IPS-18a (cell line): ENCODE results near the gene TRIOBP.
"Not testable (repeated sequence)": the region's sequence is repeated elsewhere in the genome, so short reads cannot be mapped to it uniquely, and the experiment has no call there.

Experiments used
- H3K27ac ChIP-seq: one replicate; pipeline ENCODE4 v1.5.1; 2013; ENCODE audit warnings: low read length
- H3K27me3 ChIP-seq: one replicate; pipeline ENCODE4 v1.6.1; 2013; ENCODE audit warnings: mild to moderate bottlenecking, low read length; ENCODE audit not compliant: control insufficient read depth, insufficient read depth
- H3K36me3 ChIP-seq: one replicate; pipeline ENCODE4 v1.6.1; 2013; ENCODE audit warnings: low read depth, low read length; ENCODE audit not compliant: control insufficient read depth
- H3K4me1 ChIP-seq: one replicate; pipeline ENCODE4 v1.6.1; 2013; ENCODE audit warnings: low read depth, low read length; ENCODE audit not compliant: control insufficient read depth
- H3K4me3 ChIP-seq: one replicate; pipeline ENCODE4 v1.5.1; 2013; ENCODE audit warnings: low read length
- H3K9ac ChIP-seq: one replicate; pipeline ENCODE4 v1.6.1; 2013; ENCODE audit warnings: mild to moderate bottlenecking, low read length, moderate library complexity
- H3K9me3 ChIP-seq: one replicate; pipeline ENCODE4 v1.6.1; 2013; ENCODE audit warnings: low read depth, low read length; ENCODE audit not compliant: control insufficient read depth

TRIOBP gene

GRCh38 chr22:37696657-37697537 lies at the start of gene TRIOBP:
TSS of gene TRIOBP (plus strand) at chr22:37697048. CDS start at chr22:37701366, 4,318 bp downstream.
- no peaks in the 10 kb centered on the region for H3K27me3 ChIP-seq
- peaks cover 17% of the 10 kb centered on the region for H3K36me3 ChIP-seq
- no peaks in the 10 kb centered on the region for H3K9me3 ChIP-seq
- H3K9ac ChIP-seq: peak within 1 kb of the TSS; percentile 71
- peak within 1 kb of the TSS; percentile 77 for H3K4me3 ChIP-seq
- peak within 1 kb of the TSS; percentile 26 for H3K27ac ChIP-seq
- no peaks in the 10 kb centered on the region for H3K4me1 ChIP-seq

DNA sequence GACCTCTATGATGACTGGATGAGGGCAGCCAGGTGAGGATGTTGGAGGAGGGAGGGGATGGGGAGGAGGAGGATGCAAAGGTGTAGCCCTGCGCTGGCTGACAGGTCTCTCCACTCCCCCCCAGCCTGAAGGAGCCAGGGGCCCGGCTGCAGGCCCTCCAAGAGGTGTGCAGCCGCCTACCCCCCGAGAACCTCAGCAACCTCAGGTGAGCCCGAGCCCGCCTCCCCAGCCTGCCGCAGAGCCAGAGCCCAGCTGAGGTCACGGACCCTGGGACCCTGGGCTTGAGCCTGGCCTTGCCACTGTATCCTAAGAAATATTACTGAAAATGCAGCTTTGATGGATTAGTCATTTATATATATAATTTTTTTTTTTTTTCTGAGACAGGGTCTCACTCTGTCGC lies 49.5 kb upstream of the TRIOBP start:
- H3K4me3 ChIP-seq: no peak overlapping the region
- no peak overlapping the region for H3K27ac ChIP-seq
- H3K27me3 ChIP-seq: no peaks in the 10 kb centered on the region
- peaks cover 33% of the 10 kb centered on the region for H3K36me3 ChIP-seq
- no peaks in the 10 kb centered on the region for H3K9me3 ChIP-seq
- H3K4me1 ChIP-seq: no peaks in the 10 kb centered on the region
- H3K9ac ChIP-seq: no peak overlapping the region

GRCh38 chr22:37647928-37648327 lies 48.9 kb upstream of the TRIOBP start:
- H3K27me3 ChIP-seq: no peaks in the 10 kb centered on the region
- no peak overlapping the region for H3K27ac ChIP-seq
- H3K9me3 ChIP-seq: no peaks in the 10 kb centered on the region
- H3K4me3 ChIP-seq: no peak overlapping the region
- H3K36me3 ChIP-seq: peaks cover 33% of the 10 kb centered on the region
- no peak overlapping the region for H3K9ac ChIP-seq
- H3K4me1 ChIP-seq: no peaks in the 10 kb centered on the region

GRCh38 chr22:37650463-37651136 lies 46.2 kb upstream of the TRIOBP start:
- Histone ChIP-seq H3K27ac (no peak overlapping the region), H3K36me3 (peaks cover 29% of the 10 kb centered on the region), H3K27me3 (no peaks in the 10 kb centered on the region), H3K9ac (no peak overlapping the region), H3K4me1 (no peaks in the 10 kb centered on the region), H3K9me3 (no peaks in the 10 kb centered on the region), H3K4me3 (no peak overlapping the region)

GRCh38 chr22:37654563-37655251 lies 42.1 kb upstream of the TRIOBP start:
- H3K27ac ChIP-seq: no peak overlapping the region
- no peak overlapping the region for H3K9ac ChIP-seq
- H3K27me3 ChIP-seq: no peaks in the 10 kb centered on the region
- H3K9me3 ChIP-seq: no peaks in the 10 kb centered on the region
- H3K36me3 ChIP-seq: peaks cover 15% of the 10 kb centered on the region
- no peak overlapping the region for H3K4me3 ChIP-seq
- peaks cover 4% of the 10 kb centered on the region for H3K4me1 ChIP-seq

DNA sequence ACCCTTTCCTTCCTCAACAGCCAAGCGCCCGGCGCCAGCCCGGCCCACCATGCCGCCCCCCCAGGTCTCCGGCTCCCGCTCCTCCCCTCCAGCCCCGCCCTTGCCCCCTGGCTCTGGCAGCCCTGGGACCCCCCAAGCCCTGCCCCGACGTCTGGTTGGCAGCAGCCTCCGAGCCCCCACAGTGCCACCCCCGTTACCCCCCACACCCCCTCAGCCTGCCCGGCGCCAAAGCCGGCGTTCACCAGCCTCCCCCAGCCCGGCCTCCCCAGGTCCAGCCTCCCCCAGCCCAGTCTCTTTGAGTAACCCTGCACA lies 41.6 kb upstream of the TRIOBP start:
- Histone ChIP-seq H3K4me3 (no peak overlapping the region), H3K36me3 (peaks cover 10% of the 10 kb centered on the region), H3K4me1 (peaks cover 6% of the 10 kb centered on the region), H3K27me3 (no peaks in the 10 kb centered on the region), H3K9me3 (no peaks in the 10 kb centered on the region), H3K27ac (no peak overlapping the region), H3K9ac (no peak overlapping the region)

DNA sequence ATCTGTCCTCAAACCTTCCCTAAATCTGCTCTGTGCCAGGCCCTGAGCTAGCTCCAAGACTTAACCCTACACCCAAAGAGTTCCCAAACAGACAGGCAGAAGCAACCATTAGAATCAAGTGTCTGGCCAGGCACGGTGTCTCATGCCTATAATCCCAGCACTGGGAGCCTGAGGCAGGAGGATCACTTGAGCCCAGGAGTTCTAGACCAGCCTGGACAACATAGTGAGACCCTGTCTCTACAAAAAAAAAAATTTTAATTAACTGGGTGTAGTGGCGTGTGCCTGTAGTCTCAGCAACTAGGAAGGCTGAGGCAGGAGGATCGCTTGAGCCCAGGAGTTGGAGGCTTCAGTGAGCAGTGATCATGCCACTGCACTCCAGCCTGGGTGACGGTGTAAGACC lies 40.3 kb upstream of the TRIOBP start:
- not testable (repeated sequence) for H3K27me3 ChIP-seq, H3K27ac ChIP-seq, H3K4me3 ChIP-seq, H3K9ac ChIP-seq, H3K4me1 ChIP-seq, H3K9me3 ChIP-seq, H3K36me3 ChIP-seq

GRCh38 chr22:37657590-37658132 lies 39.2 kb upstream of the TRIOBP start:
- Histone ChIP-seq H3K27ac (no peak overlapping the region), H3K9me3 (no peaks in the 10 kb centered on the region), H3K4me1 (peaks cover 6% of the 10 kb centered on the region), H3K27me3 (no peaks in the 10 kb centered on the region), H3K4me3 (peak overlapping the region; percentile 82), H3K36me3 (peaks cover 3% of the 10 kb centered on the region), H3K9ac (peak overlapping the region; percentile 51)

GRCh38 chr22:37658133-37659065 lies 38.4 kb upstream of the TRIOBP start, which contains the start of gene PDXP:
TSS of gene PDXP (plus strand) at chr22:37658723. CDS start at chr22:37658783, 60 bp downstream.
- peaks cover 6% of the 10 kb centered on the region for H3K4me1 ChIP-seq
- H3K4me3 ChIP-seq: peak within 1 kb of the TSS; percentile 83
- peak within 1 kb of the TSS; percentile 51 for H3K9ac ChIP-seq
- no peak within 1 kb of the TSS for H3K27ac ChIP-seq
- no peaks in the 10 kb centered on the region for H3K27me3 ChIP-seq
- H3K9me3 ChIP-seq: no peaks in the 10 kb centered on the region
- no peaks in the 10 kb centered on the region for H3K36me3 ChIP-seq

DNA sequence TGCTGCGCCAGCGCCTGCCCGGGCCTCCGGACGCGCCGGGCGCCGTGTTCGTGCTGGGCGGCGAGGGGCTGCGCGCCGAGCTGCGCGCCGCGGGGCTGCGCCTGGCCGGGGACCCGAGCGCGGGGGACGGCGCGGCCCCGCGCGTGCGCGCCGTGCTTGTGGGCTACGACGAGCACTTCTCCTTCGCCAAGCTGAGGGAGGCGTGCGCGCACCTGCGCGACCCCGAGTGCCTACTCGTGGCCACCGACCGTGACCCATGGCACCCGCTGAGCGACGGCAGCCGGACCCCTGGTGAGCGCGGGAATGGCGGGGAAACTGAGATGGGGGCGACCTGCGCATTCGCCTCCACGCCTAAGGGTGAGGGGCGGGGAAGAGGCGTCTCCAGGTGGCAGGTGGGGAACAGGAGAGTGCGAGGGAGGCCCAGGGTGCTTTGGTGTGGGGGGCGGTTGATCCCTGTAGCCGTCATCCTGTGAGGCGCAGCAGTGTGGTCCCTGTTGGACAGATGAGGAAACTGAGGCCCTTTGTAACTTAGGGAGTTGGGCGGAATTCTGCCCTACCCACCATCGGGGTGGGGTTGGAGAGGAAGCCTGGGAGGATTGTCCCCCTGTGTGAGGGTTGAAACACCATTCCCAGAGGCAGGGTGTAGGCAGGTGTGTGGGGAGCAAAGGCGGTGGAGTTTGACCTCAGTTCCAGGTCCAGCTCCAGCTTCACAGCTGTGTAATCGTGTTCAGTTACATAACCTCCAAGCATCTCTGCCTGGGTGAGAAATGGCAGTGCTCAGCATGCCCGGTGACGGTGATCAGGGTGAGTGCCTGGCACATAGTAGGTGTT lies 37.6 kb upstream of the TRIOBP start:
- H3K36me3 ChIP-seq: no peaks in the 10 kb centered on the region
- no peak overlapping the region for H3K27ac ChIP-seq
- H3K4me1 ChIP-seq: peaks cover 6% of the 10 kb centered on the region
- H3K4me3 ChIP-seq: peak overlapping the region; percentile 83
- no peaks in the 10 kb centered on the region for H3K27me3 ChIP-seq
- H3K9me3 ChIP-seq: no peaks in the 10 kb centered on the region
- peak overlapping the region; percentile 44 for H3K9ac ChIP-seq
